Prostate gland (tissue), 2 donors: ENCODE data around the gene SEC23A. TPM values are rescaled to one million over a fixed set of nuclear protein-coding genes. Genes with fewer than 3 reads are reported as not detected.

ENCODE experiments used
- DNase-seq: peaks from one replicate; pipeline ENCODE4 v3.0.0-alpha.2; 2019; ENCODE audit warnings: low spot score
- H3K27ac ChIP-seq, 2 donors: fragments of 200-600 bp; sonication (generic); 2 replicates each; pipeline ENCODE4 v1.5.1; 2017 to 2019
- H3K27me3 ChIP-seq: fragments of 200-600 bp; sonication (generic); replicated peaks from 2 replicates; pipeline ENCODE4 v1.5.1; 2019; ENCODE audit not compliant: insufficient read depth
- H3K36me3 ChIP-seq, 2 donors: fragments of 200-600 bp; sonication (generic); 1 replicate in 1 of 2; 2 replicates in 1 of 2; pipeline versions ENCODE4 v1.5.1 to v1.8.1; 2017 to 2019
- H3K4me1 ChIP-seq: fragments of 200-600 bp; sonication (generic); replicated peaks from 2 replicates; pipeline ENCODE4 v1.5.1; 2019
- H3K4me3 ChIP-seq, 2 donors: fragments of 200-600 bp; sonication (generic); 2 replicates each; pipeline ENCODE4 v1.5.1; 2017 to 2019
- H3K9me3 ChIP-seq: fragments of 200-600 bp; sonication (generic); 2 replicates; pipeline ENCODE4 v1.5.1; 2017
- CTCF ChIP-seq, 4 experiments: fragments of 200-600 bp in 2 of 4; fragments of 450-650 bp in 2 of 4; sonication (generic) in 2 of 4; IDR thresholded peaks; 1 replicate in 3 of 4; 2 replicates in 1 of 4; pipeline ENCODE4 v1.5.1; 2016 to 2019; ENCODE audit warnings: antibody characterized with exemption in 4 of 4, mild to moderate bottlenecking in 2 of 4, moderate library complexity in 2 of 4
- POLR2A ChIP-seq: fragments of 450-650 bp; IDR thresholded peaks from one replicate; pipeline ENCODE4 v1.6.1; 2016; ENCODE audit warnings: antibody characterized with exemption, mild to moderate bottlenecking
- POLR2AphosphoS5 ChIP-seq: sonication (generic); formaldehyde crosslinking; IDR thresholded peaks from one replicate; pipeline ENCODE4 v1.6.1; 2017; ENCODE audit warnings: antibody characterized with exemption
- WGBS: methylation state at CpG from one replicate; pipeline ENCODE4 v1.1.5; 2018; 5-methylcytosine and 5-hydroxymethylcytosine counted together
- intact Hi-C: fragments of 100-400 bp; cut with DNase I; formaldehyde crosslinking; loops from one replicate; pipeline ENCODE4 v1.14.2; 2022
- small RNA-seq, 2 donors: library from RNA; depleted of rRNA; stranded (forward); fragments of <200 nt; gene quantifications; one replicate each; pipeline ENCODE3, GENCODE V24; 2016
- total RNA-seq, 2 donors: library from RNA; depleted of rRNA; stranded (reverse); fragments of >200 nt; gene quantifications; one replicate each; pipeline ENCODE4 v1.1.0, GENCODE V29; 2016

Gene SEC23A
- total RNA-seq, 2 donors from 2014 or later = 54.7 to 102 TPM

GRCh38 chr14:38989922-38990546, 113.0 kb downstream of the SEC23A start:
- no peaks in the 10 kb centered on the region for H3K36me3 ChIP-seq
- H3K27ac ChIP-seq = no peak overlapping the region

GRCh38 chr14:38987781-38988180, 115.3 kb downstream of the SEC23A start:
- Histone ChIP-seq H3K4me1 (no peaks in the 10 kb centered on the region), H3K4me3 (no peak overlapping the region), H3K36me3 (no peaks in the 10 kb centered on the region), H3K27me3 (no peaks in the 10 kb centered on the region), H3K9me3 (no peaks in the 10 kb centered on the region), H3K27ac (no peak overlapping the region)
- intact Hi-C loops = no loop called here
- 69% methylated on average over 2 of the region's 2 CpGs for WGBS
- no peak for TF ChIP-seq CTCF (IDR thresholded peaks at IDR 0.05)
- no peak for TF ChIP-seq POLR2AphosphoS5
- no peak for TF ChIP-seq POLR2A
- no peak for DNase-seq

More at GRCh38 chr14:38989922-38990546, 113.0 kb downstream of the SEC23A start:
- H3K4me3 ChIP-seq = no peak overlapping the region
- TF ChIP-seq CTCF (IDR thresholded peaks at IDR 0.05) = no peak
- TF ChIP-seq POLR2A = no peak
- TF ChIP-seq POLR2AphosphoS5 = no peak
- 77% methylated on average over 2 of the region's 2 CpGs for WGBS
- no peaks in the 10 kb centered on the region for H3K4me1 ChIP-seq
- no peaks in the 10 kb centered on the region for H3K9me3 ChIP-seq
- intact Hi-C loops = no loop called here
- H3K27me3 ChIP-seq = no peaks in the 10 kb centered on the region
- no peak for DNase-seq

- no peak for DNase-seq
- no peaks in the 10 kb centered on the region for H3K9me3 ChIP-seq
- H3K36me3 ChIP-seq = no peaks in the 10 kb centered on the region
- H3K4me3 ChIP-seq = no peak overlapping the region
- H3K27me3 ChIP-seq = no peaks in the 10 kb centered on the region
- H3K4me1 ChIP-seq = no peaks in the 10 kb centered on the region
- no peak for TF ChIP-seq POLR2A
- TF ChIP-seq CTCF (IDR thresholded peaks at IDR 0.05) = no peak
- no peak for TF ChIP-seq POLR2AphosphoS5
- intact Hi-C loops = no loop called here
- WGBS = 37% methylated on average over 1 of the region's 1 CpG
- H3K27ac ChIP-seq = no peak overlapping the region
Measured at GRCh38 chr14:38982837-38983236, 120.2 kb downstream of the SEC23A start.

- intact Hi-C loops = no loop called here
- Histone ChIP-seq H3K27ac (no peak overlapping the region), H3K27me3 (no peaks in the 10 kb centered on the region), H3K36me3 (no peaks in the 10 kb centered on the region), H3K4me3 (no peak overlapping the region), H3K4me1 (no peaks in the 10 kb centered on the region), H3K9me3 (no peaks in the 10 kb centered on the region)
- no peak for DNase-seq
- WGBS = 80% methylated on average over 3 of the region's 3 CpGs
- TF ChIP-seq POLR2A (no peak), CTCF (IDR thresholded peaks at IDR 0.05) (no peak), POLR2AphosphoS5 (no peak)
Measured at GRCh38 chr14:38982278-38982677, 120.8 kb downstream of the SEC23A start.

Small RNAs within 50 kb of the gene (small RNA-seq; reads per million reads assigned to genes)
- gene AL109628.1 (0 reads per million in 2 donors), gene RF00019 (0 reads per million in 2 donors)

Other genes starting within 250 kb of the SEC23A start
- 10 to 100 TPM; 13.2 to 22.3 TPM for gene GEMIN2, start 11.1 kb upstream of the SEC23A start, total RNA-seq
- 10 to 100 TPM; 20.1 to 26.5 TPM for gene TRAPPC6B, start 67.1 kb upstream of the SEC23A start, total RNA-seq
- gene PNN, start 72.0 kb upstream of the SEC23A start, total RNA-seq = 10 to 100 TPM; 29.8 to 32.7 TPM
- gene MIA2, start 130.7 kb upstream of the SEC23A start, total RNA-seq = 10 to 100 TPM; 28.7 to 45.4 TPM